HepG2 (cell line): ENCODE measurements around the gene MEPCE. TPM values are rescaled to one million over a fixed set of nuclear protein-coding genes. Genes with fewer than 3 reads are reported as not detected.

Experiments
- AGO1 ChIP-seq: fragments of 200-400 bp; formaldehyde crosslinking; IDR thresholded peaks from 2 replicates; pipeline ENCODE4 v1.6.1; 2017; ENCODE audit warnings: mild to moderate bottlenecking, low read depth, low read length, moderate library complexity; ENCODE audit not compliant: poor library complexity, severe bottlenecking
- E2F2 ChIP-seq: sonication (generic); formaldehyde crosslinking; IDR thresholded peaks from 2 replicates; pipeline ENCODE4 v1.4.0; 2020; ENCODE audit warnings: missing genetic modification reagents, borderline replicate concordance
- FLYWCH1 ChIP-seq: sonication (generic); formaldehyde crosslinking; IDR thresholded peaks from 2 replicates; pipeline ENCODE4 v1.8.1; 2023; ENCODE audit warnings: mild to moderate bottlenecking, missing genetic modification reagents
- HHEX ChIP-seq: IDR thresholded peaks from 2 replicates; pipeline ENCODE4 v1.6.1; 2016; ENCODE audit warnings: control low read depth
- HOXD1 ChIP-seq: sonication (generic); formaldehyde crosslinking; IDR thresholded peaks from 2 replicates; pipeline ENCODE4 v1.5.0; 2020; ENCODE audit warnings: missing genetic modification reagents
- IRX3 ChIP-seq: sonication (generic); formaldehyde crosslinking; IDR thresholded peaks from 2 replicates; pipeline ENCODE4 v1.8.1; 2023; ENCODE audit warnings: mild to moderate bottlenecking, low read depth, missing genetic modification reagents, borderline replicate concordance
- KLF13 ChIP-seq: sonication (generic); formaldehyde crosslinking; IDR thresholded peaks from 2 replicates; pipeline ENCODE4 v1.4.0; 2020; ENCODE audit warnings: mild to moderate bottlenecking, missing genetic modification reagents
- MYC ChIP-seq: sonication (generic); formaldehyde crosslinking; IDR thresholded peaks from 2 replicates; pipeline ENCODE4 v1.9.0; 2021; ENCODE audit warnings: missing genetic modification reagents, borderline replicate concordance
- PHF8 ChIP-seq: sonication (generic); formaldehyde crosslinking; IDR thresholded peaks from 2 replicates; pipeline ENCODE4 v1.5.0; 2020; ENCODE audit warnings: missing genetic modification reagents
- REPIN1 ChIP-seq: sonication (generic); formaldehyde crosslinking; IDR thresholded peaks from 2 replicates; pipeline ENCODE4 v1.8.0; 2022; ENCODE audit warnings: missing genetic modification reagents, low read depth, mild to moderate bottlenecking, borderline replicate concordance
- SMYD3 ChIP-seq: sonication (generic); formaldehyde crosslinking; IDR thresholded peaks from 2 replicates; pipeline ENCODE4 v1.8.1; 2023; ENCODE audit warnings: mild to moderate bottlenecking, missing genetic modification reagents
- XRCC5 ChIP-seq: fragments of 200-400 bp; formaldehyde crosslinking; optimal IDR thresholded peaks from 2 replicates; pipeline ENCODE3; 2017; ENCODE audit warnings: mild to moderate bottlenecking, low read length
- ZC3H4 ChIP-seq: sonication (generic); formaldehyde crosslinking; IDR thresholded peaks from 2 replicates; pipeline ENCODE4 v1.4.0; 2020; ENCODE audit warnings: missing genetic modification reagents, borderline replicate concordance
- ZMYM2 ChIP-seq: sonication (generic); formaldehyde crosslinking; IDR thresholded peaks from 2 replicates; pipeline ENCODE4 v1.8.0; 2022; ENCODE audit warnings: mild to moderate bottlenecking, missing genetic modification reagents
- ZNF792 ChIP-seq: IDR thresholded peaks from 2 replicates; pipeline ENCODE4 v1.6.1; 2016
- ZNF800 ChIP-seq: sonication (generic); formaldehyde crosslinking; IDR thresholded peaks from 2 replicates; pipeline ENCODE4 v1.4.0; 2020; ENCODE audit warnings: missing genetic modification reagents
- polyA plus RNA-seq, 8 experiments: library from polyadenylated mRNA; depleted of rRNA in 3 of 8; stranded (reverse) in 7 of 8; unstranded in 1 of 8; fragments of >200 nt; fragmentation: Illumina TruSeq in 4 of 8; extraction: Trizol in 4 of 8; gene quantifications; 2 replicates each; pipeline versions ENCODE4 v1.2.1 to v1.2.3, GENCODE V29; 2011 to 2016; ENCODE audit warnings: low read depth in 4 of 8, missing spikeins in 1 of 8, mixed read lengths in 1 of 8; ENCODE audit not compliant: insufficient read depth in 1 of 8
- total RNA-seq, 5 experiments: library from RNA; depleted of rRNA; stranded (reverse); fragments of >200 nt; fragmentation: Illumina TruSeq; extraction: Trizol; gene quantifications; 2 replicates each; pipeline ENCODE4 v1.2.3, GENCODE V29; 2016; ENCODE audit warnings: low read depth in 1 of 5
- TF ChIP-seq, protein P1 (sequence below): sonication (generic); formaldehyde crosslinking; IDR thresholded peaks from 2 replicates; pipeline ENCODE4 v1.5.0; 2020; ENCODE audit warnings: mild to moderate bottlenecking, missing genetic modification reagents, borderline replicate concordance
- TF ChIP-seq, protein P2 (sequence below): sonication (generic); formaldehyde crosslinking; IDR thresholded peaks from 2 replicates; pipeline ENCODE4 v1.5.0; 2020; ENCODE audit warnings: missing genetic modification reagents
- TF ChIP-seq, protein P3 (sequence below): sonication (generic); formaldehyde crosslinking; IDR thresholded peaks from 2 replicates; pipeline ENCODE4 v1.4.0; 2020; ENCODE audit warnings: mild to moderate bottlenecking, missing genetic modification reagents

Gene MEPCE
- total and polyA plus RNA-seq, 2 of the 13 experiments (the other 11 are each of a cell fraction or from before 2014, with no cell fraction given) = 12.3 to 26.0 TPM

DNA sequence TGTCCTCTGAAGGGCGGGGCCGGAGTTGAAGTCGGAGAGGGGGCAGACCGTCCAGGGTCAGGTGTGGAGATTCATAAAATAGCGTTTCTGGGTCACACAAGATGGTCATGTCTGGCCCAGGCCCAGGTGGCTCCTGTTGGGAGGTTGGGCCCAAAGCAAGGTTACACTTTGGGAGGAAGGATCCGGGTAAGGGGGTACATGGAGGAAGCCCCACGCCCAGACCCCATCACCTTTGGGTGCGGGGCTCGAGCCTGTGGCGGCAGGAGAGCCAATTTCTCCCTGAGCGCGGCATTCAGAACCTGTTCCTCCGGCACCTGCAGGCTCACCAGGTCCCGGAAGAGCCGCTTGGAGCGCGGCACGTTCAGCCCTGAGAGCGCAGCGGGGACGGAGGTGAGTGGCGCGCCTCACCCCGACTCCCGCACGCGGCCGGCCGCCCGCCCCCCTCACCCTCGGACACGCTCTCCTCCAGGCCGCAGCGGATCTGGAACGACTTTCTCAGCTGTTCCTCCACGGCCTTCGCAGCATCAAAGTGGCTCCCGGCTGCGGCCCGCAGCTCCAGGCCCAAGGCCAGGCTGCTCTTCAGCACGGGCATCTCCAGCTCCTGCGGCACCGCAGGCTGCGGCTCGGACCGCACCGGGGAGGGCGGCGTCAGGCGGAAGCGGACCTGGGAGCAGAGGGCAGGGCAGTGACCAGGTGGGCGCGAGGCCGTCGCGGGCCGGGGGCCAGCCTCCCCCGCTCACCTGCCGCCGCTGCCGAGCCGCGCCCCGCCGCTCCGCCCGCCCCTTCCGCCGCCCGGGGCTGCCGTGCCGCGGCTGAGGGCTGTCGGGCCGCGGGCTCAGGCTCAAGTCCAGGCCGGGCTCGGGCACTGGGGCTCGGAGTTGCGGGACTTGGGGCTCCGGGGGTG is 6.0 kb downstream of the MEPCE start (continued):
- TF ChIP-seq ZNF800 (CRISPR knock-in tag) = peak; percentile 61; the same call in 1 of the 2 replicates
- TF ChIP-seq, protein P1, sequence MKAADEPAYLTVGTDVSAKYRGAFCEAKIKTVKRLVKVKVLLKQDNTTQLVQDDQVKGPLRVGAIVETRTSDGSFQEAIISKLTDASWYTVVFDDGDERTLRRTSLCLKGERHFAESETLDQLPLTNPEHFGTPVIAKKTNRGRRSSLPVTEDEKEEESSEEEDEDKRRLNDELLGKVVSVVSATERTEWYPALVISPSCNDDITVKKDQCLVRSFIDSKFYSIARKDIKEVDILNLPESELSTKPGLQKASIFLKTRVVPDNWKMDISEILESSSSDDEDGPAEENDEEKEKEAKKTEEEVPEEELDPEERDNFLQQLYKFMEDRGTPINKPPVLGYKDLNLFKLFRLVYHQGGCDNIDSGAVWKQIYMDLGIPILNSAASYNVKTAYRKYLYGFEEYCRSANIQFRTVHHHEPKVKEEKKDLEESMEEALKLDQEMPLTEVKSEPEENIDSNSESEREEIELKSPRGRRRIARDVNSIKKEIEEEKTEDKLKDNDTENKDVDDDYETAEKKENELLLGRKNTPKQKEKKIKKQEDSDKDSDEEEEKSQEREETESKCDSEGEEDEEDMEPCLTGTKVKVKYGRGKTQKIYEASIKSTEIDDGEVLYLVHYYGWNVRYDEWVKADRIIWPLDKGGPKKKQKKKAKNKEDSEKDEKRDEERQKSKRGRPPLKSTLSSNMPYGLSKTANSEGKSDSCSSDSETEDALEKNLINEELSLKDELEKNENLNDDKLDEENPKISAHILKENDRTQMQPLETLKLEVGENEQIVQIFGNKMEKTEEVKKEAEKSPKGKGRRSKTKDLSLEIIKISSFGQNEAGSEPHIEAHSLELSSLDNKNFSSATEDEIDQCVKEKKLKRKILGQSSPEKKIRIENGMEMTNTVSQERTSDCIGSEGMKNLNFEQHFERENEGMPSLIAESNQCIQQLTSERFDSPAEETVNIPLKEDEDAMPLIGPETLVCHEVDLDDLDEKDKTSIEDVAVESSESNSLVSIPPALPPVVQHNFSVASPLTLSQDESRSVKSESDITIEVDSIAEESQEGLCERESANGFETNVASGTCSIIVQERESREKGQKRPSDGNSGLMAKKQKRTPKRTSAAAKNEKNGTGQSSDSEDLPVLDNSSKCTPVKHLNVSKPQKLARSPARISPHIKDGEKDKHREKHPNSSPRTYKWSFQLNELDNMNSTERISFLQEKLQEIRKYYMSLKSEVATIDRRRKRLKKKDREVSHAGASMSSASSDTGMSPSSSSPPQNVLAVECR = peak; percentile 5
- TF ChIP-seq SMYD3 (CRISPR knock-in tag) = peak; percentile 69; the same call in 1 of the 2 replicates
- no peak for TF ChIP-seq ZMYM2 (CRISPR knock-in tag)
- TF ChIP-seq MYC (CRISPR knock-in tag) = peak; percentile 52
- TF ChIP-seq FLYWCH1 (CRISPR knock-in tag) = 0 out of 2 replicates have a peak, but pooled peaks have one; percentile 8
- TF ChIP-seq HOXD1 (CRISPR knock-in tag) = 0 out of 2 replicates have a peak, but pooled peaks have one; percentile 46
- TF ChIP-seq KLF13 = 0 out of 2 replicates have a peak, but pooled peaks have one; percentile 72
- TF ChIP-seq IRX3 = peak; percentile 58; the same call in 1 of the 2 replicates
- no peak for TF ChIP-seq XRCC5
- TF ChIP-seq AGO1 = peak; percentile 95
- TF ChIP-seq REPIN1 = peak; percentile 73
- TF ChIP-seq, protein P2, sequence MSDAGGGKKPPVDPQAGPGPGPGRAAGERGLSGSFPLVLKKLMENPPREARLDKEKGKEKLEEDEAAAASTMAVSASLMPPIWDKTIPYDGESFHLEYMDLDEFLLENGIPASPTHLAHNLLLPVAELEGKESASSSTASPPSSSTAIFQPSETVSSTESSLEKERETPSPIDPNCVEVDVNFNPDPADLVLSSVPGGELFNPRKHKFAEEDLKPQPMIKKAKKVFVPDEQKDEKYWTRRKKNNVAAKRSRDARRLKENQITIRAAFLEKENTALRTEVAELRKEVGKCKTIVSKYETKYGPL (CRISPR knock-in tag) = no peak
- TF ChIP-seq HHEX (CRISPR knock-in tag) = no peak
- TF ChIP-seq ZNF792 = peak; percentile 34; the same call in 1 of the 2 replicates
- TF ChIP-seq PHF8 (CRISPR knock-in tag) = peak; percentile 76; the same call in 1 of the 2 replicates
- peak; percentile 31; the same call in 1 of the 2 replicates for TF ChIP-seq ZC3H4
- TF ChIP-seq, protein P3, sequence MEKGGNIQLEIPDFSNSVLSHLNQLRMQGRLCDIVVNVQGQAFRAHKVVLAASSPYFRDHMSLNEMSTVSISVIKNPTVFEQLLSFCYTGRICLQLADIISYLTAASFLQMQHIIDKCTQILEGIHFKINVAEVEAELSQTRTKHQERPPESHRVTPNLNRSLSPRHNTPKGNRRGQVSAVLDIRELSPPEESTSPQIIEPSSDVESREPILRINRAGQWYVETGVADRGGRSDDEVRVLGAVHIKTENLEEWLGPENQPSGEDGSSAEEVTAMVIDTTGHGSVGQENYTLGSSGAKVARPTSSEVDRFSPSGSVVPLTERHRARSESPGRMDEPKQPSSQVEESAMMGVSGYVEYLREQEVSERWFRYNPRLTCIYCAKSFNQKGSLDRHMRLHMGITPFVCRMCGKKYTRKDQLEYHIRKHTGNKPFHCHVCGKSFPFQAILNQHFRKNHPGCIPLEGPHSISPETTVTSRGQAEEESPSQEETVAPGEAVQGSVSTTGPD (CRISPR knock-in tag) = no peak
- peak; percentile 61; the same call in 1 of the 2 replicates for TF ChIP-seq E2F2
